Kidney (tissue), 14 donors: Measurements from ENCODE around the gene APP. TPM values are rescaled to one million over a fixed set of nuclear protein-coding genes. Genes with fewer than 3 reads are reported as not detected.

ENCODE experiments used
- DNase-seq, 5 donors: peaks; one replicate each; pipeline ENCODE4 v3.0.0-alpha.2; 2013 to 2020
- FAIRE-seq: peaks from 2 replicates; lab custom pipeline; 2012; peaks lifted over from hg19 to GRCh38; lab: Jason Lieb, UNC
- H3K27ac ChIP-seq, 2 donors: one replicate each; pipeline ENCODE4 v1.7.0; 2013; ENCODE audit warnings: low read depth in 2 of 2, low read length in 2 of 2, inconsistent platforms in 1 of 2
- H3K27me3 ChIP-seq: one replicate; pipeline ENCODE4 v1.7.1; 2013; ENCODE audit warnings: low read length, inconsistent platforms; ENCODE audit not compliant: control insufficient read depth, insufficient read depth
- H3K36me3 ChIP-seq, 3 donors: one replicate each; pipeline versions ENCODE4 v1.7.0 to v1.7.1; 2013; ENCODE audit warnings: low read length in 3 of 3, control low read depth in 1 of 3, inconsistent platforms in 1 of 3; ENCODE audit not compliant: insufficient read depth in 3 of 3, control insufficient read depth in 2 of 3
- H3K4me1 ChIP-seq, 3 donors: one replicate each; pipeline versions ENCODE4 v1.7.0 to v1.7.1; 2013; ENCODE audit warnings: low read length in 3 of 3, inconsistent platforms in 1 of 3, low read depth in 1 of 3; ENCODE audit not compliant: control insufficient read depth in 2 of 3, insufficient read depth in 2 of 3
- H3K4me3 ChIP-seq, 3 donors: one replicate each; pipeline versions ENCODE4 v1.7.0 to v1.8.1; 2013; ENCODE audit warnings: low read length in 3 of 3, control low read depth in 1 of 3, inconsistent platforms in 1 of 3
- H3K9ac ChIP-seq, 3 donors: one replicate each; pipeline versions ENCODE4 v1.7.0 to v1.7.1; 2013; ENCODE audit warnings: low read length in 3 of 3, control low read depth in 1 of 3, inconsistent platforms in 1 of 3
- H3K9me3 ChIP-seq, 3 donors: one replicate each; pipeline versions ENCODE4 v1.7.0 to v1.7.1; 2013; ENCODE audit warnings: low read length in 3 of 3, control low read depth in 1 of 3, inconsistent platforms in 1 of 3; ENCODE audit not compliant: control insufficient read depth in 2 of 3, insufficient read depth in 1 of 3
- intact Hi-C: fragments of 100-400 bp; cut with DNase I; formaldehyde crosslinking; loops from one replicate; pipeline ENCODE4 v1.11.1; 2022
- polyA plus RNA-seq: library from polyadenylated mRNA; stranded (reverse); fragments of 350-450 nt; fragmentation: Illumina TruSeq; extraction: RNeasy Lipid Tissue Mini Kit (QIAGEN cat#74804); gene quantifications from one replicate; pipeline ENCODE4 v1.2.3, GENCODE V29; 2014; ENCODE audit warnings: low read depth, low replicate concordance; ENCODE audit not compliant: insufficient read depth
- total RNA-seq: library from RNA; stranded (reverse); fragmentation: NEBNext Ultra II Directional; extraction: Animal tissue kit (Norgen Biotek cat#: 25700); gene quantifications from one replicate; pipeline ENCODE4 v1.2.1, GENCODE V29; 2021
- TF ChIP-seq, protein P1 (sequence below): IDR thresholded peaks from 3 replicates; pipeline ENCODE4 v1.5.1; 2012; ENCODE audit warnings: mild to moderate bottlenecking, moderate library complexity, borderline replicate concordance; ENCODE audit not compliant: insufficient read depth; ENCODE audit errors: extremely low read depth
- donor health status: control.
- donor health status: control.
- donor health status: control.
- donor health status: control.
- donor health status: control.
- donor health status: DM: yes; HTN: yes; CAD: no.
- donor health status: Normal renal cell carcinoma (clear cell type).

APP gene
- total and polyA plus RNA-seq, 2 donors from 2014 or later: 472 to 1,303 TPM

GRCh38 chr21:25837533-25838265 lies 332.9 kb downstream of the APP start:
- DNase-seq: peak in 2 of 5 donors; percentile 70 to 88
- intact Hi-C loops: no loop called here
- H3K4me1 ChIP-seq: no peaks in the 10 kb centered on the region
- no peak overlapping the region for H3K27ac ChIP-seq
- H3K27me3 ChIP-seq: no peaks in the 10 kb centered on the region
- H3K9ac ChIP-seq: no peak overlapping the region
- H3K36me3 ChIP-seq: no peaks in the 10 kb centered on the region
- no peak for FAIRE-seq
- no peak overlapping the region for H3K4me3 ChIP-seq
- no peaks in the 10 kb centered on the region for H3K9me3 ChIP-seq
- TF ChIP-seq, protein P1, sequence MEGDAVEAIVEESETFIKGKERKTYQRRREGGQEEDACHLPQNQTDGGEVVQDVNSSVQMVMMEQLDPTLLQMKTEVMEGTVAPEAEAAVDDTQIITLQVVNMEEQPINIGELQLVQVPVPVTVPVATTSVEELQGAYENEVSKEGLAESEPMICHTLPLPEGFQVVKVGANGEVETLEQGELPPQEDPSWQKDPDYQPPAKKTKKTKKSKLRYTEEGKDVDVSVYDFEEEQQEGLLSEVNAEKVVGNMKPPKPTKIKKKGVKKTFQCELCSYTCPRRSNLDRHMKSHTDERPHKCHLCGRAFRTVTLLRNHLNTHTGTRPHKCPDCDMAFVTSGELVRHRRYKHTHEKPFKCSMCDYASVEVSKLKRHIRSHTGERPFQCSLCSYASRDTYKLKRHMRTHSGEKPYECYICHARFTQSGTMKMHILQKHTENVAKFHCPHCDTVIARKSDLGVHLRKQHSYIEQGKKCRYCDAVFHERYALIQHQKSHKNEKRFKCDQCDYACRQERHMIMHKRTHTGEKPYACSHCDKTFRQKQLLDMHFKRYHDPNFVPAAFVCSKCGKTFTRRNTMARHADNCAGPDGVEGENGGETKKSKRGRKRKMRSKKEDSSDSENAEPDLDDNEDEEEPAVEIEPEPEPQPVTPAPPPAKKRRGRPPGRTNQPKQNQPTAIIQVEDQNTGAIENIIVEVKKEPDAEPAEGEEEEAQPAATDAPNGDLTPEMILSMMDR: no peak

- H3K4me3 ChIP-seq: no peak overlapping the region
- no peaks in the 10 kb centered on the region for H3K36me3 ChIP-seq
- DNase-seq: no peak
- no peaks in the 10 kb centered on the region for H3K9me3 ChIP-seq
- no peak for FAIRE-seq
- TF ChIP-seq, protein P1: no peak
- H3K4me1 ChIP-seq: no peaks in the 10 kb centered on the region
- H3K27ac ChIP-seq: no peak overlapping the region
- no peak overlapping the region for H3K9ac ChIP-seq
- intact Hi-C loops: no loop called here
- H3K27me3 ChIP-seq: no peaks in the 10 kb centered on the region
Measured at GRCh38 chr21:25836396-25836795, 334.2 kb downstream of the APP start.

- H3K9me3 ChIP-seq: no peaks in the 10 kb centered on the region
- H3K4me1 ChIP-seq: no peaks in the 10 kb centered on the region
- TF ChIP-seq, protein P1: no peak
- H3K36me3 ChIP-seq: no peaks in the 10 kb centered on the region
- H3K27ac ChIP-seq: no peak overlapping the region
- H3K4me3 ChIP-seq: no peak overlapping the region
- intact Hi-C loops: no loop called here
- no peaks in the 10 kb centered on the region for H3K27me3 ChIP-seq
- FAIRE-seq: no peak
- no peak overlapping the region for H3K9ac ChIP-seq
- DNase-seq: no peak
Measured at GRCh38 chr21:25834381-25834780, 336.2 kb downstream of the APP start.
